Common myeloid progenitor, CD34-positive (primary cell): ENCODE data around the gene PHF12.

ENCODE experiments used
- CTCF ChIA-PET: fragments of 350-600 bp; sonication (Branson Sonifier 250); formaldehyde crosslinking; loops from one replicate; lab custom pipeline; 2021; ENCODE audit warnings: antibody characterized with exemption; lab: Charles Lee
- POLR2A ChIA-PET: fragments of 350-600 bp; sonication (Branson Sonifier 250); formaldehyde crosslinking; loops from one replicate; lab custom pipeline; 2021; ENCODE audit warnings: antibody characterized with exemption; lab: Charles Lee
- DNase-seq, 3 donors: peaks; one replicate each; pipeline versions ENCODE4 v3.0.0 to v3.0.0-alpha.2; 2013
- H3K27ac ChIP-seq, 2 experiments: 1 replicate in 1 of 2; 2 replicates in 1 of 2; pipeline ENCODE4 v1.7.0; 2013; ENCODE audit warnings: inconsistent platforms in 2 of 2, low read length in 2 of 2, mild to moderate bottlenecking in 2 of 2, low read depth in 1 of 2, moderate library complexity in 1 of 2; ENCODE audit not compliant: severe bottlenecking in 2 of 2, insufficient read depth in 1 of 2, poor library complexity in 1 of 2
- H3K27me3 ChIP-seq, 5 experiments: replicated peaks in 2 of 5; 1 replicate in 3 of 5; 2 replicates in 2 of 5; pipeline versions ENCODE4 v1.6.1 to v1.7.0; 2013; ENCODE audit warnings: low read length in 4 of 5, mild to moderate bottlenecking in 2 of 5, moderate library complexity in 2 of 5, inconsistent platforms in 1 of 5; ENCODE audit not compliant: insufficient read depth in 5 of 5, control insufficient read depth in 4 of 5
- H3K36me3 ChIP-seq, 4 experiments: 1 replicate in 2 of 4; 2 replicates in 2 of 4; pipeline versions ENCODE4 v1.6.1 to v1.7.0; 2013; ENCODE audit warnings: low read length in 3 of 4, control low read depth in 1 of 4, mild to moderate bottlenecking in 1 of 4; ENCODE audit not compliant: control insufficient read depth in 4 of 4, insufficient read depth in 4 of 4
- H3K4me1 ChIP-seq, 4 experiments: 1 replicate in 3 of 4; 2 replicates in 1 of 4; pipeline versions ENCODE4 v1.6.1 to v1.7.1; 2013; ENCODE audit warnings: low read length in 3 of 4, mild to moderate bottlenecking in 3 of 4, control low read depth in 1 of 4, inconsistent platforms in 1 of 4, moderate library complexity in 1 of 4; ENCODE audit not compliant: control insufficient read depth in 4 of 4, insufficient read depth in 4 of 4; ENCODE audit errors: control extremely low read depth in 1 of 4
- H3K4me3 ChIP-seq, 7 experiments: 1 replicate in 4 of 7; 2 replicates in 3 of 7; pipeline versions ENCODE4 v1.5.1 to v1.7.0; 2013; ENCODE audit warnings: mild to moderate bottlenecking in 7 of 7, low read length in 6 of 7, moderate library complexity in 6 of 7, inconsistent platforms in 2 of 7, low read depth in 2 of 7, control low read depth in 1 of 7; ENCODE audit not compliant: insufficient read depth in 4 of 7, control insufficient read depth in 1 of 7; ENCODE audit errors: extremely low read depth in 1 of 7
- H3K9me3 ChIP-seq, 5 experiments: 1 replicate in 4 of 5; 2 replicates in 1 of 5; pipeline versions ENCODE4 v1.6.1 to v1.7.1; 2013; ENCODE audit warnings: low read length in 4 of 5, mild to moderate bottlenecking in 2 of 5, inconsistent platforms in 1 of 5, low read depth in 1 of 5, moderate library complexity in 1 of 5; ENCODE audit not compliant: control insufficient read depth in 4 of 5, insufficient read depth in 2 of 5; ENCODE audit errors: control extremely low read depth in 1 of 5
- WGBS: methylation state at CpG from one replicate; pipeline ENCODE4 v1.1.5; 2013; ENCODE audit not compliant: insufficient coverage; 5-methylcytosine and 5-hydroxymethylcytosine counted together

Gene PHF12

GRCh38 chr17:28968914-28969295 lies 17.6 kb upstream of the PHF12 start:
- ChIA-PET CTCF (interaction anchor here (1.0 to 3.1 kb wide), 7 partner anchors 11 to 251 kb away, joined by 3 to 17 read pairs (median 3); no protein-coding TSS in a partner anchor), POLR2A (no interaction called here)
- Histone ChIP-seq H3K36me3 (no peaks in the 10 kb centered on the region), H3K9me3 (no peaks in the 10 kb centered on the region), H3K27me3 (peaks cover 0 to 5% (median 0%) of the 10 kb centered on the region in 5 experiments), H3K27ac (no peak overlapping the region), H3K4me3 (no peak overlapping the region), H3K4me1 (peaks cover 0 to 10% (median 1%) of the 10 kb centered on the region in 4 experiments)
- 100% methylated on average over 1 of the region's 2 CpGs for WGBS
- DNase-seq: no peak

GRCh38 chr17:28968231-28968913 lies 17.1 kb upstream of the PHF12 start:
- Histone ChIP-seq H3K27me3 (peaks cover 0 to 8% (median 0%) of the 10 kb centered on the region in 5 experiments), H3K36me3 (no peaks in the 10 kb centered on the region), H3K27ac (no peak overlapping the region), H3K4me1 (peaks cover 0 to 10% (median 1%) of the 10 kb centered on the region in 4 experiments), H3K4me3 (no peak overlapping the region), H3K9me3 (no peaks in the 10 kb centered on the region)
- 89% methylated on average over 6 of the region's 10 CpGs for WGBS
- no peak for DNase-seq
- ChIA-PET CTCF (interaction anchor here (1.0 to 3.1 kb wide), 10 partner anchors 11 to 152 kb away, joined by 3 to 17 read pairs (median 4); no protein-coding TSS in a partner anchor), POLR2A (no interaction called here)

DNA sequence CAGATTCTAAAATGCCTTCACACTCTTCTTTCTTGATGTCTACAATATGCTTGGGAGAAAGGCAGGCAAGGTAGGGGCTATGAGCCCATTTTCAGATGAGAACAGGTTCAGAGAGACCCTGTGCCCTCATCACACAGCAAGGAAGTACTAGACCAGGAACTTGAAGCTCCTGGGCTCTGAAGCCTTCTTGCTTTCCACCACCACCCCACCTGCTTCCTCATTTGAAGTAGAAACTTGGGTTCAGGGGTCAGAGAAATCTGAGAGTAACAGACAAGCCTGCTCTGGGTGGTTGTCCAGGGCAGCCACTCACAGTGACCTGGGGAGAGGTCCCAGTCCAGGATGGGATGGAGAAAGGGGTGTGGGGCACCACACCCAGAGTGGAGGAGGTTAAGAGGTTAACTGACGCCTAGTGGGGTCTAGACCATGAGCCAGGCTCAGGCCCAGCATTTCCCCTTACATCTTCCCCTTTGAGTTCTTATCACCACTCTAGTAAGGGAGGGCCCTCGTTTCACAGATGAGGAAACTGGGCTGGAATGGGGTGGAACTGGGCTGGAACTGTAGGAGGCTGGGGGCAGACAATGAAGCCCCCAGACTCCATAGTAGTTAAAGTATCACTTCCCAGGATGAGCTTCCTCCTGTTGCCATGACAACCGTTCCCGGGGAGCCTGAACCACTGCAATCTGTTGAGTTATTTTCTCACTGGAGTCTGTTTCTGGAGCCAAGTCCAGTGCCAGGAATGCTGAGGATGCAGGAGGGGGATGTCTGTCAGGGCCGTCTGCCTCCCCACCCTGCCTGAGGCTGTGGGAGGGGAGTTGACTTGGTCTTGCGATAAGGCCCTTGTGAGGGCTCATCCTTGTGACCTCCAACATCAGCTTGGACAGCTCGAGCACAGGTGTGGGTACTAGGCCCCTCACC lies 16.2 kb upstream of the PHF12 start:
- 87% methylated on average over 4 of the region's 7 CpGs for WGBS
- Histone ChIP-seq H3K9me3 (no peaks in the 10 kb centered on the region), H3K27ac (no peak overlapping the region), H3K27me3 (peaks cover 0 to 9% (median 0%) of the 10 kb centered on the region in 5 experiments), H3K36me3 (no peaks in the 10 kb centered on the region), H3K4me3 (no peak overlapping the region), H3K4me1 (peaks cover 0 to 10% (median 1%) of the 10 kb centered on the region in 4 experiments)
- CTCF ChIA-PET: interaction anchor here (0.9 to 3.1 kb wide), 11 partner anchors 12 to 153 kb away, joined by 3 to 17 read pairs (median 4); no protein-coding TSS in a partner anchor
- peak in 2 of 3 donors; percentile 55 to 64 for DNase-seq
- POLR2A ChIA-PET: interaction anchor here (0.5 kb wide), 1 partner anchor 17 kb away, joined by 3 read pairs; no protein-coding TSS in a partner anchor

- 90% methylated on average over 3 of the region's 8 CpGs for WGBS
- Histone ChIP-seq H3K4me3 (no peak overlapping the region), H3K27ac (no peak overlapping the region), H3K36me3 (no peaks in the 10 kb centered on the region), H3K4me1 (peaks cover 0 to 10% (median 1%) of the 10 kb centered on the region in 4 experiments), H3K9me3 (no peaks in the 10 kb centered on the region), H3K27me3 (peaks cover 0 to 5% (median 0%) of the 10 kb centered on the region in 5 experiments)
- no peak for DNase-seq
- POLR2A ChIA-PET: interaction anchor here (0.7 kb wide), 1 partner anchor 148 kb away, joined by 3 read pairs; no protein-coding TSS in a partner anchor
- CTCF ChIA-PET: interaction anchor here (0.7 to 8.5 kb wide), 12 partner anchors 10 to 162 kb away, joined by 3 to 236 read pairs (median 9); partner anchors contain the start of gene SEZ6
Observed at GRCh38 chr17:28963841-28964240, 12.5 kb upstream of the PHF12 start.

DNA sequence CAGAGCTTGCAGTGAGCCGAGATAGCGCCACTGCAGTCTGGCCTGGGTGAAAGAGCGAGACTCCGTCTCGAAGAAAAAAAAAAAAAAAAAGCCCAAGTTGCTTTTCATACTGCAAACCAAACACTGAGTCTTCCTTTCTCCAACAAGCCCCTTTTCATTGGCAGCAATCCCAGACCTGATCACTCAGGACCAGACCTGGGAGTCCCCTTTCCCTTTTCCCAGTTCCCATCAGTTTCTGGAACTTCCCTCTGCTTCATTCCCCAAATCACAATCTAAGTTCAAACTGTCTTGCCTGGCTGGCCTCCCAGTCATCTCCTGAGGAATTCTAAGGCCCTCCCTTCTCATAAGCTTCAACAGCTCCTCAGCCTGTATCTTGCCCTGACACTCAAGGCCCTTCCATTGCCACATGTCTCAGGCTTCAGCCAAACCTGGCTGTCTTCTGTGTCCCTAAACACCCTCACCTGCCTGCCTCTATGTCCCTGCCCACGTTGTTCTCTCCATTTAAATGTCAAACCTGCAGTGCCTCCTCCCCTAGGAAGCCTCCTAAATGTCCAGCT lies 11.8 kb upstream of the PHF12 start:
- H3K36me3 ChIP-seq: no peaks in the 10 kb centered on the region
- ChIA-PET CTCF (interaction anchor here (0.7 to 8.5 kb wide), 7 partner anchors 10 to 172 kb away, joined by 3 to 236 read pairs (median 4); partner anchors contain the start of gene SEZ6), POLR2A (interaction anchor here (0.7 kb wide), 1 partner anchor 149 kb away, joined by 3 read pairs; no protein-coding TSS in a partner anchor)
- WGBS: 69% methylated on average over 3 of the region's 6 CpGs
- no peak overlapping the region for H3K4me3 ChIP-seq
- DNase-seq: no peak
- H3K27ac ChIP-seq: no peak overlapping the region
- H3K27me3 ChIP-seq: peaks cover 0 to 4% (median 0%) of the 10 kb centered on the region in 5 experiments
- H3K4me1 ChIP-seq: peaks cover 0 to 10% (median 1%) of the 10 kb centered on the region in 4 experiments
- H3K9me3 ChIP-seq: no peaks in the 10 kb centered on the region

- Histone ChIP-seq H3K9me3 (no peaks in the 10 kb centered on the region), H3K27ac (no peak overlapping the region), H3K4me3 (no peak overlapping the region), H3K4me1 (no peaks in the 10 kb centered on the region), H3K36me3 (no peaks in the 10 kb centered on the region), H3K27me3 (peaks cover 0 to 4% (median 0%) of the 10 kb centered on the region in 5 experiments)
- ChIA-PET CTCF (interaction anchor here (1.2 to 8.5 kb wide), 3 partner anchors 9 to 153 kb away, joined by 3 to 236 read pairs (median 12); no protein-coding TSS in a partner anchor), POLR2A (interaction anchor here (0.6 to 1.0 kb wide), 2 partner anchors 12 to 41 kb away, joined by 3 read pairs; no protein-coding TSS in a partner anchor)
- DNase-seq: no peak
- 97% methylated on average over 7 of the region's 7 CpGs for WGBS
Observed at GRCh38 chr17:28961391-28961790, 10.1 kb upstream of the PHF12 start.
